ENCODE results near the gene SEC14L1. TPM values are rescaled to one million over a fixed set of nuclear protein-coding genes. Genes with fewer than 3 reads are reported as not detected.

SEC14L1 gene
- total RNA-seq, 4 donors from 2014 or later: 72.8 to 330 (median 113) TPM

GRCh38 chr17:77126519-77126918 is 14.2 kb upstream of the SEC14L1 start:
- no peak for DNase-seq (ENCODE audit: low spot score)
- ATAC-seq (ENCODE audit: low FRiP score): no peak
- TF ChIP-seq CTCF (IDR thresholded peaks at IDR 0.05): no peak

GRCh38 chr17:77127735-77128361 is 12.9 kb upstream of the SEC14L1 start:
- TF ChIP-seq CTCF (IDR thresholded peaks at IDR 0.05): no peak
- ATAC-seq (ENCODE audit: low FRiP score) (peak; percentile 62), DNase-seq (ENCODE audit: low spot score) (no peak)

GRCh38 chr17:77128896-77129567 is 11.7 kb upstream of the SEC14L1 start:
- TF ChIP-seq CTCF (IDR thresholded peaks at IDR 0.05): no peak
- ATAC-seq (ENCODE audit: low FRiP score) (no peak), DNase-seq (ENCODE audit: low spot score) (no peak)

GRCh38 chr17:77129568-77130301 is 11.0 kb upstream of the SEC14L1 start:
- no peak for TF ChIP-seq CTCF (IDR thresholded peaks at IDR 0.05)
- ATAC-seq (ENCODE audit: low FRiP score): no peak
- no peak for DNase-seq (ENCODE audit: low spot score)

GRCh38 chr17:77130525-77130924 is 10.2 kb upstream of the SEC14L1 start:
- no peak for ATAC-seq (ENCODE audit: low FRiP score)
- TF ChIP-seq CTCF (IDR thresholded peaks at IDR 0.05): no peak
- DNase-seq (ENCODE audit: low spot score): no peak

GRCh38 chr17:77131904-77132303 is 8.9 kb upstream of the SEC14L1 start:
- no peak for TF ChIP-seq CTCF (IDR thresholded peaks at IDR 0.05)
- DNase-seq (ENCODE audit: low spot score) (no peak), ATAC-seq (ENCODE audit: low FRiP score) (peak; percentile 45)

Measured in omental fat pad (tissue), 4 donors.